GM12878 (cell line): Measurements from ENCODE around the gene PCDHA1. TPM values are rescaled to one million over a fixed set of nuclear protein-coding genes. Genes with fewer than 3 reads are reported as not detected.

Source experiments
- ATAC-seq: fragments of 200-7000 bp; cut with Tn5 transposase; 3 replicates; pipeline ENCODE4 v1.9.1; 2020; ENCODE audit warnings: mild to moderate bottlenecking, moderate library complexity
- BruUV-seq: library from RNA; stranded (reverse); fragments of 400-500 nt; replicated peaks from 2 replicates; lab custom pipeline; 2021; lab: Mats Ljungman, UMichigan
- CTCF ChIA-PET: fragments of 300-600 bp; sonication (Branson Sonifier 250); formaldehyde crosslinking; extraction: SDS; loops from one replicate; lab custom pipeline; 2021; ENCODE audit warnings: inconsistent platforms; lab: Yijun Ruan, JAX
- POLR2A ChIA-PET: fragments of 350-600 bp; formaldehyde crosslinking; extraction: SDS; loops from one replicate; lab custom pipeline; 2021; ENCODE audit warnings: inconsistent platforms; lab: Charles Lee
- RAD21 ChIA-PET: fragments of 300-600 bp; sonication (Branson Sonifier 250); formaldehyde crosslinking; loops from one replicate; lab custom pipeline; 2023; ENCODE audit warnings: antibody characterized with exemption; ENCODE audit not compliant: unreplicated experiment; lab: Charles Lee
- SMC1A ChIA-PET: fragments of 300-600 bp; sonication (Branson Sonifier 250); formaldehyde crosslinking; loops from one replicate; lab custom pipeline; 2023; ENCODE audit not compliant: unreplicated experiment, uncharacterized antibody; lab: Charles Lee
- DNase-seq: peaks from one replicate; pipeline ENCODE4 v3.0.0-alpha.2; 2011; ENCODE audit warnings: low read depth, low spot score
- FAIRE-seq: peaks from 3 replicates; lab custom pipeline; 2011; peaks lifted over from hg19 to GRCh38; lab: Jason Lieb, UNC
- H2AFZ ChIP-seq: 2 replicates; pipeline ENCODE4 v1.6.0; 2011; ENCODE audit warnings: low read depth, low read length, control low read depth; ENCODE audit not compliant: control insufficient read depth
- H3K27ac ChIP-seq: 2 replicates; pipeline ENCODE4 v1.5.1; 2011; ENCODE audit warnings: control low read depth; ENCODE audit not compliant: control insufficient read depth, insufficient read depth
- H3K27me3 ChIP-seq, 2 experiments: replicated peaks in 1 of 2; 2 replicates each; pipeline versions ENCODE4 v1.6.0 to v1.6.1; 2011; ENCODE audit warnings: low read length in 1 of 2; ENCODE audit not compliant: control insufficient read depth in 2 of 2, insufficient read depth in 2 of 2
- H3K36me3 ChIP-seq, 2 experiments: 2 replicates each; pipeline ENCODE4 v1.5.1; 2011; ENCODE audit warnings: low read length in 1 of 2; ENCODE audit not compliant: control insufficient read depth in 2 of 2, insufficient read depth in 2 of 2
- H3K4me1 ChIP-seq: 2 replicates; pipeline ENCODE4 v1.6.1; 2011; ENCODE audit warnings: mild to moderate bottlenecking, low read length, moderate library complexity, mixed read lengths; ENCODE audit not compliant: control insufficient read depth, insufficient read depth
- H3K4me2 ChIP-seq: 2 replicates; pipeline ENCODE4 v1.6.0; 2011; ENCODE audit warnings: control low read depth; ENCODE audit not compliant: control insufficient read depth, insufficient read depth
- H3K4me3 ChIP-seq: fragments of 200-600 bp; sonication (generic); 2 replicates; pipeline ENCODE4 v1.5.1; 2016
- H3K79me2 ChIP-seq: 2 replicates; pipeline ENCODE4 v1.6.0; 2011; ENCODE audit warnings: low read length; ENCODE audit not compliant: control insufficient read depth, insufficient read depth
- H3K9ac ChIP-seq: 2 replicates; pipeline ENCODE4 v1.8.0; 2011; ENCODE audit warnings: low read length, control low read depth, mixed read lengths; ENCODE audit not compliant: control insufficient read depth, insufficient read depth
- H3K9me3 ChIP-seq: replicated peaks from 3 replicates; pipeline ENCODE4 v1.5.1; 2011; ENCODE audit warnings: mild to moderate bottlenecking, low read length; ENCODE audit not compliant: control insufficient read depth, insufficient read depth
- H4K20me1 ChIP-seq: 2 replicates; pipeline ENCODE4 v1.6.0; 2011; ENCODE audit not compliant: control insufficient read depth, insufficient read depth
- BMI1 ChIP-seq: fragments of 450-650 bp; IDR thresholded peaks from 2 replicates; pipeline ENCODE4 v1.6.1; 2016; ENCODE audit warnings: mild to moderate bottlenecking, moderate library complexity, borderline replicate concordance
- CHD1 ChIP-seq: IDR thresholded peaks from 2 replicates; pipeline ENCODE4 v1.6.1; 2012; ENCODE audit warnings: low read depth, low read length, improper control_type of control experiment
- CREM ChIP-seq: IDR thresholded peaks from 2 replicates; pipeline ENCODE4 v1.6.1; 2014; ENCODE audit warnings: antibody characterized with exemption, low read depth
- EED ChIP-seq: sonication (generic); IDR thresholded peaks from 2 replicates; pipeline ENCODE4 v1.6.1; 2016; ENCODE audit warnings: antibody characterized with exemption, low read depth
- HDAC6 ChIP-seq: fragments of 200-600 bp; sonication (generic); IDR thresholded peaks from one replicate; pipeline ENCODE4 v1.8.0; 2017; ENCODE audit warnings: antibody characterized with exemption; ENCODE audit not compliant: unreplicated experiment
- IKZF1 ChIP-seq: fragments of 450-650 bp; conservative IDR thresholded peaks from 2 replicates; pipeline ENCODE4 v1.6.1; 2017; ENCODE audit warnings: antibody characterized with exemption, mild to moderate bottlenecking
- MXI1 ChIP-seq: fragments of 150-350 bp; IDR thresholded peaks from 2 replicates; pipeline ENCODE4 v1.6.1; 2011; ENCODE audit warnings: low read depth, mild to moderate bottlenecking, inconsistent platforms, low read length, improper control_type of control experiment
- NBN ChIP-seq: fragments of 450-650 bp; IDR thresholded peaks from 2 replicates; pipeline ENCODE4 v1.6.1; 2016
- NR2C1 ChIP-seq: fragments of 450-650 bp; IDR thresholded peaks from 2 replicates; pipeline ENCODE4 v1.6.1; 2017; ENCODE audit warnings: antibody characterized with exemption, mild to moderate bottlenecking, moderate library complexity
- SMC3 ChIP-seq: IDR thresholded peaks from 2 replicates; pipeline ENCODE4 v1.6.1; 2011; ENCODE audit warnings: low read length, improper control_type of control experiment, borderline replicate concordance
- SUPT20H ChIP-seq: IDR thresholded peaks from 2 replicates; pipeline ENCODE4 v1.6.1; 2011; ENCODE audit warnings: low read depth, mild to moderate bottlenecking, low read length, moderate library complexity, borderline replicate concordance; ENCODE audit not compliant: control insufficient read depth
- ZBED1 ChIP-seq: IDR thresholded peaks from 2 replicates; pipeline ENCODE4 v1.6.1; 2016; ENCODE audit warnings: borderline replicate concordance
- WGBS: methylation state at CpG from one replicate; pipeline ENCODE4 v1.1.6; 2016; ENCODE audit warnings: low lambda C conversion rate; ENCODE audit not compliant: insufficient replicate concordance, insufficient coverage; ENCODE audit errors: missing lambda C conversion rate; 5-methylcytosine and 5-hydroxymethylcytosine counted together
- in situ Hi-C: fragments of 300-500 bp; cut with MboI; formaldehyde crosslinking; loops from 9 replicates; pipeline ENCODE4 v1.14.3; 2018; ENCODE audit warnings: mixed read lengths
- intact Hi-C: fragments of 100-400 bp; cut with micrococcal nuclease; formaldehyde crosslinking; loops from one replicate; pipeline ENCODE4 v1.14.2; 2022; ENCODE audit not compliant: unreplicated experiment
- polyA plus RNA-seq, 11 experiments: library from polyadenylated mRNA; depleted of rRNA in 4 of 11; unstranded in 6 of 11; stranded (reverse) in 5 of 11; fragments of >200 nt; fragmentation: Nextera tagmentation in 4 of 11; fragmentation: Illumina TruSeq in 1 of 11; extraction: Ambion mirVana in 4 of 11; extraction: Trizol in 1 of 11; gene quantifications; 1 replicate in 1 of 11; 2 replicates in 10 of 11; pipeline versions ENCODE4 v1.2.1 to v1.2.3, GENCODE V29; 2011 to 2016; ENCODE audit warnings: inconsistent platforms in 2 of 11, missing spikeins in 2 of 11, low read depth in 1 of 11
- total RNA-seq, 4 experiments: library from RNA; depleted of rRNA in 3 of 4; stranded (reverse); fragments of >200 nt in 3 of 4; fragmentation: Illumina TruSeq in 1 of 4; extraction: Trizol in 1 of 4; gene quantifications; 2 replicates each; pipeline versions ENCODE4 v1.2.1 to v1.2.3, GENCODE V29; 2013 to 2021
- TF ChIP-seq, protein P1 (sequence below): fragments of 150-350 bp; IDR thresholded peaks from 2 replicates; pipeline ENCODE4 v1.6.1; 2014; ENCODE audit warnings: mild to moderate bottlenecking, low read depth, low read length
- TF ChIP-seq, protein P2 (sequence below): IDR thresholded peaks from 2 replicates; pipeline ENCODE4 v1.6.1; 2011; ENCODE audit warnings: mild to moderate bottlenecking, low read depth, low read length, moderate library complexity; ENCODE audit not compliant: insufficient replicate concordance
- TF ChIP-seq, protein P3 (sequence below): fragments of 450-650 bp; IDR thresholded peaks from 2 replicates; pipeline ENCODE4 v1.6.1; 2016; ENCODE audit warnings: mild to moderate bottlenecking

The PCDHA1 gene
- total and polyA plus RNA-seq, 10 of the 15 experiments (the other 5 are each of a cell fraction or from before 2014, with no cell fraction given) = 0.03 TPM; not detected in 9

DNA sequence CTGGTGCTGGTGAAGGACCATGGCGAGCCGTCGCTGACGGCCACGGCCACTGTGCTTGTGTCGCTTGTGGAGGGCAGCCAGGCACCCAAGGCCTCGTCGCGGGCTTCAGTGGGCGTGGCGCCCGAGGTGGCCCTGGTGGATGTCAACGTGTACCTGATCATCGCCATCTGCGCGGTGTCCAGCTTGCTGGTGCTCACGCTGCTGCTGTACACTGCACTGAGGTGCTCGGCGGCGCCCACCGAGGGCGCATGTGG lies 72.0 kb downstream of the PCDHA1 start:
- no peak overlapping the region for H3K27ac ChIP-seq
- no peak overlapping the region for H3K9ac ChIP-seq
- TF ChIP-seq CHD1 (no peak), NR2C1 (no peak), CREM (no peak)
- TF ChIP-seq, protein P1, sequence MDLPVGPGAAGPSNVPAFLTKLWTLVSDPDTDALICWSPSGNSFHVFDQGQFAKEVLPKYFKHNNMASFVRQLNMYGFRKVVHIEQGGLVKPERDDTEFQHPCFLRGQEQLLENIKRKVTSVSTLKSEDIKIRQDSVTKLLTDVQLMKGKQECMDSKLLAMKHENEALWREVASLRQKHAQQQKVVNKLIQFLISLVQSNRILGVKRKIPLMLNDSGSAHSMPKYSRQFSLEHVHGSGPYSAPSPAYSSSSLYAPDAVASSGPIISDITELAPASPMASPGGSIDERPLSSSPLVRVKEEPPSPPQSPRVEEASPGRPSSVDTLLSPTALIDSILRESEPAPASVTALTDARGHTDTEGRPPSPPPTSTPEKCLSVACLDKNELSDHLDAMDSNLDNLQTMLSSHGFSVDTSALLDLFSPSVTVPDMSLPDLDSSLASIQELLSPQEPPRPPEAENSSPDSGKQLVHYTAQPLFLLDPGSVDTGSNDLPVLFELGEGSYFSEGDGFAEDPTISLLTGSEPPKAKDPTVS = no peak
- ChIA-PET POLR2A (no interaction called here), SMC1A (no interaction called here), CTCF (no interaction called here), RAD21 (no interaction called here)
- no peak overlapping the region for H3K4me3 ChIP-seq
- DNase-seq = no peak
- no peak for ATAC-seq
- WGBS = 82% methylated on average over 18 of the region's 22 CpGs
- intact Hi-C loops = no loop called here
- no peak overlapping the region for H2AFZ ChIP-seq
- H3K4me2 ChIP-seq = no peak overlapping the region
- no peaks in the 10 kb centered on the region for H3K27me3 ChIP-seq
- H3K79me2 ChIP-seq = no peaks in the 10 kb centered on the region
- no peak for FAIRE-seq
- no peaks in the 10 kb centered on the region for H4K20me1 ChIP-seq
- H3K36me3 ChIP-seq = no peaks in the 10 kb centered on the region
- in situ Hi-C loops = no loop called here
- no peaks in the 10 kb centered on the region; the same call in 2 of the 3 replicates for H3K9me3 ChIP-seq
- no peaks in the 10 kb centered on the region for H3K4me1 ChIP-seq
- BruUV-seq = no TSS peak

DNA sequence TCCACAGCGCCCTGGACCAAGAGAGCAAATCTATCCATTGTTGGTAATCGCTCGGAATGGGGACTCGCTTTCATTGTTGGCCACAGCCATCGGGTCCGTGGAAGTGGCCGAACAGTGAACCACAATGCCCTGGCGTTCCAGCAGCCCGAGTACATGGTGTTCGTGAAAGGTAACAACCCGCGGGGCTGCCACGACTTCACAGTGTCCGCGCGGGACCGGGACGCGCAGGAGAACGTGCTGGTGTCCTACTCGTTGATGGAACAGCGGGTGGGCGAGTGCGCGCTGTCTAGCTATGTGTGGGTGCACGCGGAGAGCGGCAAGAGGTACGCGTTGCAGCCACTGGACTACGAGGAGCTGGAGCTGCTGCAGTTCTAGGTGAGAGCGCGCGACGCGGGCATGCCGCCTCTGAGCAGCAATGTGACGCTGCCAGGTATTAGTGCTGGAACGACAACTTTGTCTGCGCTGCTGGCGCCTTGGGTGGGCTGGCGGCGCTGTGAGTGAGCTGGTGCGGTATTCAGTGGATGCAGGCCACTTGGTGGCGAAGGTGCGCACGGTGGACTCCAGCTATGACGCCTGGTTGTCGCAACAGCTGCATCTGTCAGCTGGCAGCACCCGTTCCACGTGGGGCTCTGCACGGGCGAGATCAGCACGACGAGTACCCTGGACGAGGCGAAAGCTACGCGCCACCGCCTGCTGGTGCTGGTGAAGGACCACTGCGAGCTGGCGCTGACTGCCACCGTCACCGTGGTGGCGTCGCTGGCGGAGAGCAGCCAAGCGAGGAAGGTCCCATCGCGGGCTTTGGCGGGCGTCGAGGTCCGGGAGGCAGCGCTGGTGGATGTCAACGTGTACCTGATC lies 76.7 kb downstream of the PCDHA1 start:
- in situ Hi-C loops = no loop called here
- Histone ChIP-seq H3K9ac (no peak overlapping the region), H3K27me3 (no peaks in the 10 kb centered on the region), H3K36me3 (no peaks in the 10 kb centered on the region), H3K27ac (no peak overlapping the region), H2AFZ (no peak overlapping the region), H4K20me1 (no peaks in the 10 kb centered on the region), H3K79me2 (no peaks in the 10 kb centered on the region), H3K4me2 (no peak overlapping the region), H3K4me3 (no peak overlapping the region), H3K9me3 (no peaks in the 10 kb centered on the region; the same call in 2 of the 3 replicates), H3K4me1 (no peaks in the 10 kb centered on the region)
- ATAC-seq (no peak), DNase-seq (no peak), FAIRE-seq (no peak)
- CTCF ChIA-PET = no interaction called here
- 82% methylated on average over 62 of the region's 76 CpGs for WGBS
- RAD21 ChIA-PET = no interaction called here
- intact Hi-C loops = no loop called here
- POLR2A ChIA-PET = no interaction called here
- no TSS peak for BruUV-seq
- SMC1A ChIA-PET = no interaction called here
- TF ChIP-seq BMI1 = no peak
- TF ChIP-seq HDAC6 = no peak
- TF ChIP-seq EED = no peak
- TF ChIP-seq IKZF1 = no peak
- no peak for TF ChIP-seq SUPT20H
- TF ChIP-seq, protein P2, sequence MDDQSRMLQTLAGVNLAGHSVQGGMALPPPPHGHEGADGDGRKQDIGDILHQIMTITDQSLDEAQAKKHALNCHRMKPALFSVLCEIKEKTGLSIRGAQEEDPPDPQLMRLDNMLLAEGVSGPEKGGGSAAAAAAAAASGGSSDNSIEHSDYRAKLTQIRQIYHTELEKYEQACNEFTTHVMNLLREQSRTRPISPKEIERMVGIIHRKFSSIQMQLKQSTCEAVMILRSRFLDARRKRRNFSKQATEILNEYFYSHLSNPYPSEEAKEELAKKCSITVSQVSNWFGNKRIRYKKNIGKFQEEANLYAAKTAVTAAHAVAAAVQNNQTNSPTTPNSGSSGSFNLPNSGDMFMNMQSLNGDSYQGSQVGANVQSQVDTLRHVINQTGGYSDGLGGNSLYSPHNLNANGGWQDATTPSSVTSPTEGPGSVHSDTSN = no peak
- TF ChIP-seq MXI1 = no peak
- no peak for TF ChIP-seq ZBED1
- no peak for TF ChIP-seq SMC3
- TF ChIP-seq, protein P3, sequence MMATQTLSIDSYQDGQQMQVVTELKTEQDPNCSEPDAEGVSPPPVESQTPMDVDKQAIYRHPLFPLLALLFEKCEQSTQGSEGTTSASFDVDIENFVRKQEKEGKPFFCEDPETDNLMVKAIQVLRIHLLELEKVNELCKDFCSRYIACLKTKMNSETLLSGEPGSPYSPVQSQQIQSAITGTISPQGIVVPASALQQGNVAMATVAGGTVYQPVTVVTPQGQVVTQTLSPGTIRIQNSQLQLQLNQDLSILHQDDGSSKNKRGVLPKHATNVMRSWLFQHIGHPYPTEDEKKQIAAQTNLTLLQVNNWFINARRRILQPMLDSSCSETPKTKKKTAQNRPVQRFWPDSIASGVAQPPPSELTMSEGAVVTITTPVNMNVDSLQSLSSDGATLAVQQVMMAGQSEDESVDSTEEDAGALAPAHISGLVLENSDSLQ = no peak
- TF ChIP-seq NBN = no peak
